ENCODE results near the gene ZNF579. TPM values are rescaled to one million over a fixed set of nuclear protein-coding genes. Genes with fewer than 3 reads are reported as not detected.

Gene ZNF579
- total and polyA plus RNA-seq, 2 of the 8 experiments (the other 6 are each of a cell fraction or from before 2014, with no cell fraction given), result 10.0 to 18.9 TPM

- H3K4ac ChIP-seq (replicated peaks; ENCODE audit: insufficient read length, low read depth, low read length), result no peak overlapping the region
- H4K91ac ChIP-seq (replicated peaks; ENCODE audit: insufficient read length, low read length), result no peak overlapping the region
- no peak overlapping the region for H3K4me3 ChIP-seq (ENCODE audit: extremely low read depth in 1 of 4, insufficient read depth in 2 of 4, low read depth in 3 of 4, low read length in 4 of 4)
- H2BK5ac ChIP-seq (ENCODE audit: low read depth, low read length), result peak overlapping the region; percentile 44; the same call in 1 of the 2 replicates
- no peak overlapping the region for H2BK120ac ChIP-seq (replicated peaks; ENCODE audit: low read depth, low read length)
- H3K23me2 ChIP-seq (ENCODE audit: low read depth, low read length), result peaks cover 19% of the 10 kb centered on the region; the same call in 1 of the 2 replicates
- ChIA-PET CTCF (ENCODE audit: partially characterized antibody) (interaction anchor here (0.8 to 1.1 kb wide), 3 partner anchors 42 to 60 kb away, joined by 3 to 4 read pairs (median 3); partner anchors contain the start of gene ZNF865), POLR2A (ENCODE audit: partially characterized antibody) (interaction anchor here (0.7 to 1.6 kb wide), 6 partner anchors 9 to 142 kb away, joined by 3 to 6 read pairs (median 4); partner anchors contain the start of genes SBK2 and ZNF628)
- H3K27ac ChIP-seq (ENCODE audit: low read depth, low read length), result no peak overlapping the region
- no peak overlapping the region for H4K8ac ChIP-seq (ENCODE audit: extremely low read depth, insufficient read depth, low read length)
- peaks cover 0 to 19% (median 12%) of the 10 kb centered on the region in 4 experiments; a peak in 6 of 7 replicates for H3K4me1 ChIP-seq (replicated peaks in 1 of 4; ENCODE audit: control insufficient read depth in 3 of 4, insufficient read depth in 4 of 4, low read length in 3 of 4)
- no peak for DNase-seq (ENCODE audit: low read depth in 1 of 2, low spot score in 2 of 2)
- peak overlapping the region; percentile 60; the same call in 1 of the 2 replicates for H3K18ac ChIP-seq (ENCODE audit: extremely low read depth, low read length)
- H3K79me1 ChIP-seq (ENCODE audit: low read depth, low read length), result no peaks in the 10 kb centered on the region
- 70% methylated on average over 9 of the region's 11 CpGs; no CpG with 5 or more reads in 1 of the 2 experiments for whole genome bisulfite sequencing, 2 experiments (ENCODE audit: extremely low coverage in 1 of 2, insufficient coverage in 1 of 2, insufficient read length in 1 of 2, insufficient replicate concordance in 2 of 2, low coverage in 1 of 2, low lambda C conversion rate in 2 of 2, missing lambda C conversion rate in 1 of 2)
- H2AFZ ChIP-seq (ENCODE audit: low read length), result no peak overlapping the region
- no peak overlapping the region for H3K23ac ChIP-seq (ENCODE audit: insufficient read length)
- no peaks in the 10 kb centered on the region for H3K79me2 ChIP-seq (ENCODE audit: control insufficient read depth in 1 of 2, insufficient read depth in 2 of 2, low read length in 2 of 2)
- H3K27me3 ChIP-seq (replicated peaks in 1 of 4; ENCODE audit: control insufficient read depth in 3 of 4, extremely low read depth in 1 of 4, insufficient read depth in 3 of 4, low read length in 3 of 4), result no peaks in the 10 kb centered on the region; a peak in 3 of 7 replicates
- FAIRE-seq, result no peak
- 0 out of 2 replicates have a peak overlapping the region, but pooled peaks have one; percentile 90 for H2BK20ac ChIP-seq (ENCODE audit: low read length)
- H2BK12ac ChIP-seq (ENCODE audit: low read depth, low read length), result peak overlapping the region; percentile 86; the same call in 1 of the 2 replicates
- H3K36me3 ChIP-seq (ENCODE audit: control insufficient read depth in 2 of 4, insufficient read depth in 4 of 4, low read length in 3 of 4), result no peaks in the 10 kb centered on the region
- H3K9me3 ChIP-seq (ENCODE audit: insufficient read depth in 2 of 2, low read depth in 1 of 2, low read length in 1 of 2), result no peaks in the 10 kb centered on the region
- H3K14ac ChIP-seq (ENCODE audit: insufficient read length), result no peak overlapping the region
- 0 out of 4 replicates have a peak overlapping the region, but pooled peaks of 1 of the 2 experiments have one; percentile 17 for H3K4me2 ChIP-seq (ENCODE audit: insufficient read depth in 1 of 2, low read depth in 2 of 2, low read length in 2 of 2)
- H3K9ac ChIP-seq (replicated peaks in 1 of 4; ENCODE audit: extremely low read depth in 1 of 4, low read depth in 3 of 4, low read length in 3 of 4), result no peak overlapping the region
- H4K5ac ChIP-seq (ENCODE audit: insufficient read length, low read depth, low read length), result no peak overlapping the region
- no peak overlapping the region for H3K56ac ChIP-seq (replicated peaks; ENCODE audit: insufficient read length, low read depth, low read length)
- peaks cover 0 to 2% of the 10 kb centered on the region in 2 experiments for H4K20me1 ChIP-seq (replicated peaks in 1 of 2; ENCODE audit: control insufficient read depth in 1 of 2, insufficient read depth in 2 of 2, low read length in 2 of 2)
- H2BK15ac ChIP-seq (ENCODE audit: low read length), result 0 out of 2 replicates have a peak overlapping the region, but pooled peaks have one; percentile 92
- no peak overlapping the region for H2AK5ac ChIP-seq (ENCODE audit: low read depth, low read length)
- no peak for TF ChIP-seq HDAC2 (IDR thresholded peaks at IDR 0.05; ENCODE audit: borderline replicate concordance in 1 of 2, low read depth in 2 of 2, low read length in 2 of 2)
- TF ChIP-seq HDAC6 (IDR thresholded peaks at IDR 0.05; ENCODE audit: low read depth, low read length), result no peak
- no peak for TF ChIP-seq KDM1A (IDR thresholded peaks at IDR 0.05; ENCODE audit: borderline replicate concordance, low read length)
- no peak for TF ChIP-seq CHD2 (IDR thresholded peaks at IDR 0.05; ENCODE audit: low read length)
- TF ChIP-seq SP4 (IDR thresholded peaks at IDR 0.05; ENCODE audit: low read length), result no peak
- no peak for TF ChIP-seq BACH1 (IDR thresholded peaks at IDR 0.05; ENCODE audit: low read length)
- TF ChIP-seq NRF1 (IDR thresholded peaks at IDR 0.05; ENCODE audit: low read depth, low read length), result no peak
- no peak for TF ChIP-seq POU5F1 (IDR thresholded peaks at IDR 0.05; ENCODE audit: low read depth, low read length)
- no peak for TF ChIP-seq RAD21 (IDR thresholded peaks at IDR 0.05 in 1 of 2, conservative IDR thresholded peaks at IDR 0.05 in 1 of 2; ENCODE audit: low read depth in 2 of 2, low read length in 2 of 2)
- no peak for TF ChIP-seq POLR2AphosphoS5 (IDR thresholded peaks at IDR 0.05; ENCODE audit: low read depth, low read length)
- TF ChIP-seq ASH2L (IDR thresholded peaks at IDR 0.05; ENCODE audit: low read length), result no peak
- TF ChIP-seq SP1 (IDR thresholded peaks at IDR 0.05; ENCODE audit: low read depth, low read length), result no peak
- no peak for TF ChIP-seq ZNF274 (IDR thresholded peaks at IDR 0.05; ENCODE audit: borderline replicate concordance, extremely low read depth, low read length)
- TF ChIP-seq GTF2F1 (IDR thresholded peaks at IDR 0.05; ENCODE audit: borderline replicate concordance, low read depth, low read length), result no peak
Observed at GRCh38 chr19:55546011-55546410, 34.6 kb downstream of the ZNF579 start.

Measured in H1 (cell line).